ENCODE results near the gene IL34. TPM values are rescaled to one million over a fixed set of nuclear protein-coding genes. Genes with fewer than 3 reads are reported as not detected.

The IL34 gene
- total and polyA plus RNA-seq, 2 of the 13 experiments (the other 11 are each of a cell fraction or from before 2014, with no cell fraction given): 1.2 to 1.3 TPM

- TF ChIP-seq, protein P1, sequence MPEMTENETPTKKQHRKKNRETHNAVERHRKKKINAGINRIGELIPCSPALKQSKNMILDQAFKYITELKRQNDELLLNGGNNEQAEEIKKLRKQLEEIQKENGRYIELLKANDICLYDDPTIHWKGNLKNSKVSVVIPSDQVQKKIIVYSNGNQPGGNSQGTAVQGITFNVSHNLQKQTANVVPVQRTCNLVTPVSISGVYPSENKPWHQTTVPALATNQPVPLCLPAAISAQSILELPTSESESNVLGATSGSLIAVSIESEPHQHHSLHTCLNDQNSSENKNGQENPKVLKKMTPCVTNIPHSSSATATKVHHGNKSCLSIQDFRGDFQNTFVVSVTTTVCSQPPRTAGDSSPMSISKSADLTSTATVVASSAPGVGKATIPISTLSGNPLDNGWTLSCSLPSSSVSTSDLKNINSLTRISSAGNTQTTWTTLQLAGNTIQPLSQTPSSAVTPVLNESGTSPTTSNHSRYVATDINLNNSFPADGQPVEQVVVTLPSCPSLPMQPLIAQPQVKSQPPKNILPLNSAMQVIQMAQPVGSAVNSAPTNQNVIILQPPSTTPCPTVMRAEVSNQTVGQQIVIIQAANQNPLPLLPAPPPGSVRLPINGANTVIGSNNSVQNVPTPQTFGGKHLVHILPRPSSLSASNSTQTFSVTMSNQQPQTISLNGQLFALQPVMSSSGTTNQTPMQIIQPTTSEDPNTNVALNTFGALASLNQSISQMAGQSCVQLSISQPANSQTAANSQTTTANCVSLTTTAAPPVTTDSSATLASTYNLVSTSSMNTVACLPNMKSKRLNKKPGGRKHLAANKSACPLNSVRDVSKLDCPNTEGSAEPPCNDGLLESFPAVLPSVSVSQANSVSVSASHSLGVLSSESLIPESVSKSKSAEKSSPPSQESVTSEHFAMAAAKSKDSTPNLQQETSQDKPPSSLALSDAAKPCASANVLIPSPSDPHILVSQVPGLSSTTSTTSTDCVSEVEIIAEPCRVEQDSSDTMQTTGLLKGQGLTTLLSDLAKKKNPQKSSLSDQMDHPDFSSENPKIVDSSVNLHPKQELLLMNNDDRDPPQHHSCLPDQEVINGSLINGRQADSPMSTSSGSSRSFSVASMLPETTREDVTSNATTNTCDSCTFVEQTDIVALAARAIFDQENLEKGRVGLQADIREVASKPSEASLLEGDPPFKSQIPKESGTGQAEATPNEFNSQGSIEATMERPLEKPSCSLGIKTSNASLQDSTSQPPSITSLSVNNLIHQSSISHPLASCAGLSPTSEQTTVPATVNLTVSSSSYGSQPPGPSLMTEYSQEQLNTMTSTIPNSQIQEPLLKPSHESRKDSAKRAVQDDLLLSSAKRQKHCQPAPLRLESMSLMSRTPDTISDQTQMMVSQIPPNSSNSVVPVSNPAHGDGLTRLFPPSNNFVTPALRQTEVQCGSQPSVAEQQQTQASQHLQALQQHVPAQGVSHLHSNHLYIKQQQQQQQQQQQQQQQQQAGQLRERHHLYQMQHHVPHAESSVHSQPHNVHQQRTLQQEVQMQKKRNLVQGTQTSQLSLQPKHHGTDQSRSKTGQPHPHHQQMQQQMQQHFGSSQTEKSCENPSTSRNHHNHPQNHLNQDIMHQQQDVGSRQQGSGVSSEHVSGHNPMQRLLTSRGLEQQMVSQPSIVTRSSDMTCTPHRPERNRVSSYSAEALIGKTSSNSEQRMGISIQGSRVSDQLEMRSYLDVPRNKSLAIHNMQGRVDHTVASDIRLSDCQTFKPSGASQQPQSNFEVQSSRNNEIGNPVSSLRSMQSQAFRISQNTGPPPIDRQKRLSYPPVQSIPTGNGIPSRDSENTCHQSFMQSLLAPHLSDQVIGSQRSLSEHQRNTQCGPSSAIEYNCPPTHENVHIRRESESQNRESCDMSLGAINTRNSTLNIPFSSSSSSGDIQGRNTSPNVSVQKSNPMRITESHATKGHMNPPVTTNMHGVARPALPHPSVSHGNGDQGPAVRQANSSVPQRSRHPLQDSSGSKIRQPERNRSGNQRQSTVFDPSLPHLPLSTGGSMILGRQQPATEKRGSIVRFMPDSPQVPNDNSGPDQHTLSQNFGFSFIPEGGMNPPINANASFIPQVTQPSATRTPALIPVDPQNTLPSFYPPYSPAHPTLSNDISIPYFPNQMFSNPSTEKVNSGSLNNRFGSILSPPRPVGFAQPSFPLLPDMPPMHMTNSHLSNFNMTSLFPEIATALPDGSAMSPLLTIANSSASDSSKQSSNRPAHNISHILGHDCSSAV (CRISPR knock-in tag; IDR thresholded peaks at IDR 0.05; ENCODE audit: borderline replicate concordance): no peak
- TF ChIP-seq ZBTB7B (CRISPR knock-in tag; IDR thresholded peaks at IDR 0.05) (peak; percentile 100), TBX3 (IDR thresholded peaks at IDR 0.05; ENCODE audit: borderline replicate concordance) (no peak), ZFP36 (IDR thresholded peaks at IDR 0.05; ENCODE audit: borderline replicate concordance, low read depth, low read length, partially characterized antibody) (no peak), U2AF2 (IDR thresholded peaks at IDR 0.05; ENCODE audit: low read depth, low read length) (peak; percentile 4; the same call in 1 of the 2 replicates), NCOA5 (CRISPR knock-in tag; IDR thresholded peaks at IDR 0.05) (no peak), ZNF503 (CRISPR knock-in tag; IDR thresholded peaks at IDR 0.05) (peak; percentile 51; the same call in 1 of the 2 replicates), NFKB2 (CRISPR knock-in tag; IDR thresholded peaks at IDR 0.05; ENCODE audit: borderline replicate concordance) (peak; percentile 62; the same call in 1 of the 2 replicates), ZNF484 (CRISPR knock-in tag; IDR thresholded peaks at IDR 0.05; ENCODE audit: borderline replicate concordance, low read depth) (no peak), ZNF720 (CRISPR knock-in tag; IDR thresholded peaks at IDR 0.05) (no peak), FOXO4 (CRISPR knock-in tag; conservative IDR thresholded peaks at IDR 0.05) (0 out of 2 replicates have a peak, but pooled peaks have one; percentile 42), ZFP37 (CRISPR knock-in tag; IDR thresholded peaks at IDR 0.05; ENCODE audit: borderline replicate concordance) (0 out of 2 replicates have a peak, but pooled peaks have one; percentile 62), ZNF570 (CRISPR knock-in tag; IDR thresholded peaks at IDR 0.05; ENCODE audit: borderline replicate concordance) (no peak), ZNF263 (CRISPR knock-in tag; IDR thresholded peaks at IDR 0.05) (peak; percentile 50)
- TF ChIP-seq, protein P2, sequence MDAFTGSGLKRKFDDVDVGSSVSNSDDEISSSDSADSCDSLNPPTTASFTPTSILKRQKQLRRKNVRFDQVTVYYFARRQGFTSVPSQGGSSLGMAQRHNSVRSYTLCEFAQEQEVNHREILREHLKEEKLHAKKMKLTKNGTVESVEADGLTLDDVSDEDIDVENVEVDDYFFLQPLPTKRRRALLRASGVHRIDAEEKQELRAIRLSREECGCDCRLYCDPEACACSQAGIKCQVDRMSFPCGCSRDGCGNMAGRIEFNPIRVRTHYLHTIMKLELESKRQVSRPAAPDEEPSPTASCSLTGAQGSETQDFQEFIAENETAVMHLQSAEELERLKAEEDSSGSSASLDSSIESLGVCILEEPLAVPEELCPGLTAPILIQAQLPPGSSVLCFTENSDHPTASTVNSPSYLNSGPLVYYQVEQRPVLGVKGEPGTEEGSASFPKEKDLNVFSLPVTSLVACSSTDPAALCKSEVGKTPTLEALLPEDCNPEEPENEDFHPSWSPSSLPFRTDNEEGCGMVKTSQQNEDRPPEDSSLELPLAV (CRISPR knock-in tag; conservative IDR thresholded peaks at IDR 0.05; ENCODE audit: low read depth): no peak
Observed at GRCh38 chr16:70681382-70682238, 35.3 kb downstream of the IL34 start (continued).
